Measurements from ENCODE around the gene DLGAP3. TPM values are rescaled to one million over a fixed set of nuclear protein-coding genes. Genes with fewer than 3 reads are reported as not detected.

The DLGAP3 gene
- total RNA-seq, 5 donors from 2014 or later (not counting 1 experiment from before 2014, with no cell fraction given), result 0.78 to 1.6 (median 0.99) TPM

- H3K9me3 ChIP-seq, result no peaks in the 10 kb centered on the region
- POLR2A ChIA-PET, result no interaction called here
- no peaks in the 10 kb centered on the region for H3K36me3 ChIP-seq (ENCODE audit: control insufficient read depth in 2 of 2, extremely low read depth in 1 of 2, insufficient read depth in 1 of 2, low read length in 1 of 2)
- no peak overlapping the region for H3K4me3 ChIP-seq (ENCODE audit: control insufficient read depth in 1 of 2, extremely low read depth in 1 of 2, low read length in 1 of 2)
- H3K27me3 ChIP-seq (replicated peaks in 1 of 2; ENCODE audit: control insufficient read depth in 2 of 2, extremely low read depth in 1 of 2, insufficient read depth in 2 of 2, low read length in 1 of 2), result peaks cover 0 to 42% of the 10 kb centered on the region in 2 experiments
- ATAC-seq (replicated peaks in 1 of 4) (no peak), DNase-seq (no peak)
- no peaks in the 10 kb centered on the region for H3K4me1 Mint-ChIP-seq
- no peaks in the 10 kb centered on the region for H3K4me1 ChIP-seq (ENCODE audit: control insufficient read depth in 1 of 2, extremely low read depth in 1 of 2, insufficient read depth in 2 of 2, low read length in 2 of 2)
- CTCF ChIA-PET, result no interaction called here
- H3K27ac ChIP-seq (ENCODE audit: low read length), result no peak overlapping the region
- WGBS (ENCODE audit: insufficient coverage), result 80% methylated on average over 20 of the region's 33 CpGs
- H3K36me3 Mint-ChIP-seq, result no peaks in the 10 kb centered on the region
- no peak overlapping the region for H3K4me3 Mint-ChIP-seq
- no peaks in the 10 kb centered on the region for H3K9me3 Mint-ChIP-seq
- no peak overlapping the region for H3K27ac Mint-ChIP-seq
- peaks cover 40 to 41% of the 10 kb centered on the region in 2 donors for H3K27me3 Mint-ChIP-seq
Measured at GRCh38 chr1:34904236-34905097, 25.0 kb downstream of the DLGAP3 start.

GRCh38 chr1:34901919-34902318 is 27.5 kb downstream of the DLGAP3 start:
- ChIA-PET POLR2A (no interaction called here), CTCF (no interaction called here)
- Mint-ChIP-seq H3K27ac (no peak overlapping the region), H3K27me3 (peaks cover 29 to 30% of the 10 kb centered on the region in 2 donors), H3K4me1 (peaks cover 0 to 4% (median 0%) of the 10 kb centered on the region in 3 donors), H3K36me3 (no peaks in the 10 kb centered on the region), H3K9me3 (no peaks in the 10 kb centered on the region), H3K4me3 (no peak overlapping the region)
- Histone ChIP-seq H3K4me1 (ENCODE audit: control insufficient read depth in 1 of 2, extremely low read depth in 1 of 2, insufficient read depth in 2 of 2, low read length in 2 of 2) (no peaks in the 10 kb centered on the region), H3K27me3 (replicated peaks in 1 of 2; ENCODE audit: control insufficient read depth in 2 of 2, extremely low read depth in 1 of 2, insufficient read depth in 2 of 2, low read length in 1 of 2) (peaks cover 0 to 46% of the 10 kb centered on the region in 2 experiments), H3K36me3 (ENCODE audit: control insufficient read depth in 2 of 2, extremely low read depth in 1 of 2, insufficient read depth in 1 of 2, low read length in 1 of 2) (no peaks in the 10 kb centered on the region), H3K27ac (ENCODE audit: low read length) (no peak overlapping the region), H3K4me3 (ENCODE audit: control insufficient read depth in 1 of 2, extremely low read depth in 1 of 2, low read length in 1 of 2) (no peak overlapping the region), H3K9me3 (no peaks in the 10 kb centered on the region)
- WGBS (ENCODE audit: insufficient coverage), result 69% methylated on average over 7 of the region's 7 CpGs
- no peak for ATAC-seq (replicated peaks in 1 of 4)
- no peak for DNase-seq

- Mint-ChIP-seq H3K27ac (no peak overlapping the region), H3K36me3 (no peaks in the 10 kb centered on the region), H3K4me1 (peaks cover 0 to 4% (median 0%) of the 10 kb centered on the region in 3 donors), H3K9me3 (no peaks in the 10 kb centered on the region), H3K4me3 (no peak overlapping the region), H3K27me3 (peaks cover 23 to 26% of the 10 kb centered on the region in 2 donors)
- H3K36me3 ChIP-seq (ENCODE audit: control insufficient read depth in 2 of 2, extremely low read depth in 1 of 2, insufficient read depth in 1 of 2, low read length in 1 of 2), result no peaks in the 10 kb centered on the region
- DNase-seq (no peak), ATAC-seq (replicated peaks in 1 of 4) (no peak)
- no peaks in the 10 kb centered on the region for H3K4me1 ChIP-seq (ENCODE audit: control insufficient read depth in 1 of 2, extremely low read depth in 1 of 2, insufficient read depth in 2 of 2, low read length in 2 of 2)
- no peak overlapping the region for H3K27ac ChIP-seq (ENCODE audit: low read length)
- H3K27me3 ChIP-seq (replicated peaks in 1 of 2; ENCODE audit: control insufficient read depth in 2 of 2, extremely low read depth in 1 of 2, insufficient read depth in 2 of 2, low read length in 1 of 2), result peaks cover 0 to 43% of the 10 kb centered on the region in 2 experiments
- 64% methylated on average over 13 of the region's 13 CpGs for WGBS (ENCODE audit: insufficient coverage)
- H3K9me3 ChIP-seq, result no peaks in the 10 kb centered on the region
- ChIA-PET POLR2A (no interaction called here), CTCF (no interaction called here)
- H3K4me3 ChIP-seq (ENCODE audit: control insufficient read depth in 1 of 2, extremely low read depth in 1 of 2, low read length in 1 of 2), result no peak overlapping the region
Measured at GRCh38 chr1:34900775-34901502, 28.5 kb downstream of the DLGAP3 start.

GRCh38 chr1:34899906-34900305 is 29.5 kb downstream of the DLGAP3 start:
- H3K36me3 ChIP-seq (ENCODE audit: control insufficient read depth in 2 of 2, extremely low read depth in 1 of 2, insufficient read depth in 1 of 2, low read length in 1 of 2), result no peaks in the 10 kb centered on the region
- WGBS (ENCODE audit: insufficient coverage), result 90% methylated on average over 3 of the region's 16 CpGs
- H3K27ac Mint-ChIP-seq, result no peak overlapping the region
- H3K27me3 Mint-ChIP-seq, result peaks cover 23 to 26% of the 10 kb centered on the region in 2 donors
- H3K4me3 Mint-ChIP-seq, result no peak overlapping the region
- POLR2A ChIA-PET, result no interaction called here
- no peaks in the 10 kb centered on the region for H3K36me3 Mint-ChIP-seq
- H3K9me3 Mint-ChIP-seq, result no peaks in the 10 kb centered on the region
- no peak for DNase-seq
- CTCF ChIA-PET, result no interaction called here
- H3K27ac ChIP-seq (ENCODE audit: low read length), result no peak overlapping the region
- H3K4me1 ChIP-seq (ENCODE audit: control insufficient read depth in 1 of 2, extremely low read depth in 1 of 2, insufficient read depth in 2 of 2, low read length in 2 of 2), result no peaks in the 10 kb centered on the region
- peaks cover 0 to 4% (median 0%) of the 10 kb centered on the region in 3 donors for H3K4me1 Mint-ChIP-seq
- H3K4me3 ChIP-seq (ENCODE audit: control insufficient read depth in 1 of 2, extremely low read depth in 1 of 2, low read length in 1 of 2), result no peak overlapping the region
- ATAC-seq (replicated peaks in 1 of 4), result no peak
- H3K9me3 ChIP-seq, result no peaks in the 10 kb centered on the region
- H3K27me3 ChIP-seq (replicated peaks in 1 of 2; ENCODE audit: control insufficient read depth in 2 of 2, extremely low read depth in 1 of 2, insufficient read depth in 2 of 2, low read length in 1 of 2), result peaks cover 0 to 43% of the 10 kb centered on the region in 2 experiments

GRCh38 chr1:34899471-34899870 is 30.0 kb downstream of the DLGAP3 start:
- H3K36me3 ChIP-seq (ENCODE audit: control insufficient read depth in 2 of 2, extremely low read depth in 1 of 2, insufficient read depth in 1 of 2, low read length in 1 of 2), result no peaks in the 10 kb centered on the region
- H3K4me3 ChIP-seq (ENCODE audit: control insufficient read depth in 1 of 2, extremely low read depth in 1 of 2, low read length in 1 of 2), result no peak overlapping the region
- no CpG with 5 or more reads among the region's 4 CpGs for WGBS (ENCODE audit: insufficient coverage)
- ATAC-seq (replicated peaks in 1 of 4) (no peak), DNase-seq (no peak)
- Mint-ChIP-seq H3K27ac (no peak overlapping the region), H3K9me3 (no peaks in the 10 kb centered on the region), H3K27me3 (peaks cover 23 to 26% of the 10 kb centered on the region in 2 donors), H3K4me3 (no peak overlapping the region), H3K4me1 (peaks cover 0 to 4% (median 0%) of the 10 kb centered on the region in 3 donors), H3K36me3 (no peaks in the 10 kb centered on the region)
- no peaks in the 10 kb centered on the region for H3K4me1 ChIP-seq (ENCODE audit: control insufficient read depth in 1 of 2, extremely low read depth in 1 of 2, insufficient read depth in 2 of 2, low read length in 2 of 2)
- H3K27ac ChIP-seq (ENCODE audit: low read length), result no peak overlapping the region
- H3K9me3 ChIP-seq, result no peaks in the 10 kb centered on the region
- peaks cover 0 to 40% of the 10 kb centered on the region in 2 experiments for H3K27me3 ChIP-seq (replicated peaks in 1 of 2; ENCODE audit: control insufficient read depth in 2 of 2, extremely low read depth in 1 of 2, insufficient read depth in 2 of 2, low read length in 1 of 2)
- POLR2A ChIA-PET, result no interaction called here
- CTCF ChIA-PET, result no interaction called here

- peaks cover 23 to 26% of the 10 kb centered on the region in 2 donors for H3K27me3 Mint-ChIP-seq
- H3K27me3 ChIP-seq (replicated peaks in 1 of 2; ENCODE audit: control insufficient read depth in 2 of 2, extremely low read depth in 1 of 2, insufficient read depth in 2 of 2, low read length in 1 of 2), result peaks cover 2 to 31% of the 10 kb centered on the region in 2 experiments
- no peak overlapping the region for H3K27ac Mint-ChIP-seq
- H3K36me3 Mint-ChIP-seq, result no peaks in the 10 kb centered on the region
- peaks cover 0 to 4% (median 0%) of the 10 kb centered on the region in 3 donors for H3K4me1 Mint-ChIP-seq
- POLR2A ChIA-PET, result no interaction called here
- no peaks in the 10 kb centered on the region for H3K9me3 ChIP-seq
- H3K4me3 ChIP-seq (ENCODE audit: control insufficient read depth in 1 of 2, extremely low read depth in 1 of 2, low read length in 1 of 2), result no peak overlapping the region
- no peaks in the 10 kb centered on the region for H3K4me1 ChIP-seq (ENCODE audit: control insufficient read depth in 1 of 2, extremely low read depth in 1 of 2, insufficient read depth in 2 of 2, low read length in 2 of 2)
- CTCF ChIA-PET, result no interaction called here
- H3K4me3 Mint-ChIP-seq, result no peak overlapping the region
- DNase-seq (no peak), ATAC-seq (replicated peaks in 1 of 4) (no peak)
- peaks cover 0 to 1% (median 0%) of the 10 kb centered on the region in 3 donors for H3K9me3 Mint-ChIP-seq
- no peaks in the 10 kb centered on the region for H3K36me3 ChIP-seq (ENCODE audit: control insufficient read depth in 2 of 2, extremely low read depth in 1 of 2, insufficient read depth in 1 of 2, low read length in 1 of 2)
- 60% methylated on average over 1 of the region's 2 CpGs for WGBS (ENCODE audit: insufficient coverage)
- H3K27ac ChIP-seq (ENCODE audit: low read length), result no peak overlapping the region
Measured at GRCh38 chr1:34898330-34898761, 31.1 kb downstream of the DLGAP3 start.

Data from T-cell (primary cell).